Measurements from ENCODE around the gene PNMA6E. TPM values are rescaled to one million over a fixed set of nuclear protein-coding genes. Genes with fewer than 3 reads are reported as not detected.

The PNMA6E gene
- total and polyA plus RNA-seq, 11 donors, result not detected

GRCh38 chrX:153434801-153435200, 33.7 kb upstream of the PNMA6E start:
- WGBS, 4 donors, result 82 to 94% (median 86%) methylated on average over 8 of the region's 8 CpGs
- peaks cover 0 to 23% (median 0%) of the 10 kb centered on the region in 9 donors for H3K27me3 ChIP-seq
- H3K4me1 ChIP-seq, result no peaks in the 10 kb centered on the region
- no peak overlapping the region for H3K4me3 ChIP-seq
- H3K36me3 ChIP-seq, result no peaks in the 10 kb centered on the region
- H3K9me3 ChIP-seq, result peaks cover 0 to 11% (median 0%) of the 10 kb centered on the region in 12 donors
- intact Hi-C loops (cut with DNase I), result loop anchor here in 2 of 10 donors (5.0 to 10.0 kb wide), 2 partner anchors 400 to 402 kb away; no protein-coding TSS in a partner anchor
- no peak for DNase-seq
- ATAC-seq, result no peak
- TF ChIP-seq CTCF (IDR thresholded peaks at IDR 0.05), result no peak
- TF ChIP-seq POLR2A (IDR thresholded peaks at IDR 0.05), result no peak
- no peak overlapping the region for H3K27ac ChIP-seq

GRCh38 chrX:153433781-153434285, 32.7 kb upstream of the PNMA6E start:
- H3K27ac ChIP-seq, result no peak overlapping the region
- ATAC-seq (no peak), DNase-seq (no peak)
- TF ChIP-seq POLR2A (IDR thresholded peaks at IDR 0.05) (no peak), CTCF (IDR thresholded peaks at IDR 0.05) (no peak)
- H3K9me3 ChIP-seq, result peaks cover 0 to 11% (median 0%) of the 10 kb centered on the region in 12 donors
- intact Hi-C loops (cut with DNase I), result loop anchor here in 1 of 10 donors (10.0 kb wide), 1 partner anchor 399 kb away; no protein-coding TSS in a partner anchor
- no peaks in the 10 kb centered on the region for H3K4me1 ChIP-seq
- peaks cover 0 to 23% (median 0%) of the 10 kb centered on the region in 9 donors for H3K27me3 ChIP-seq
- no peak overlapping the region for H3K4me3 ChIP-seq
- no peaks in the 10 kb centered on the region for H3K36me3 ChIP-seq
- WGBS, 4 donors, result 87 to 91% (median 91%) methylated on average over 8 to 17 of the region's 17 CpGs

- no peaks in the 10 kb centered on the region for H3K36me3 ChIP-seq
- ATAC-seq, result no peak
These were observed 32.1 kb upstream of the PNMA6E start for GRCh38 chrX:153433161-153433680.

More at GRCh38 chrX:153433161-153433680, 32.1 kb upstream of the PNMA6E start:
- H3K4me3 ChIP-seq, result no peak overlapping the region
- H3K9me3 ChIP-seq, result peaks cover 0 to 11% (median 0%) of the 10 kb centered on the region in 12 donors
- no peaks in the 10 kb centered on the region for H3K4me1 ChIP-seq
- peaks cover 0 to 20% (median 0%) of the 10 kb centered on the region in 9 donors for H3K27me3 ChIP-seq
- H3K27ac ChIP-seq, result no peak overlapping the region
- no peak for DNase-seq
- intact Hi-C loops (cut with DNase I), result loop anchor here in 1 of 10 donors (10.0 kb wide), 1 partner anchor 398 kb away; no protein-coding TSS in a partner anchor
- 75 to 81% (median 77%) methylated on average over 7 to 12 of the region's 12 CpGs for WGBS, 4 donors
- TF ChIP-seq POLR2A (IDR thresholded peaks at IDR 0.05) (no peak), CTCF (IDR thresholded peaks at IDR 0.05) (no peak)
